Natural killer cell (primary cell): ENCODE measurements around the gene BSDC1. TPM values are rescaled to one million over a fixed set of nuclear protein-coding genes. Genes with fewer than 3 reads are reported as not detected.

Source experiments
- ATAC-seq, 3 donors: fragments of 150-1000 bp in 2 of 3; fragments of 200-7000 bp in 1 of 3; cut with Tn5 transposase; 1 replicate in 1 of 3; 2 replicates in 2 of 3; pipeline ENCODE4 v1.10.0; 2021; ENCODE audit warnings: mild to moderate bottlenecking in 2 of 3, moderate library complexity in 2 of 3
- DNase-seq, 2 donors: peaks; one replicate each; pipeline versions ENCODE4 v3.0.0 to v3.0.0-alpha.2; 2013 to 2021; ENCODE audit warnings: mixed read lengths in 1 of 2
- H3K27ac ChIP-seq: one replicate; pipeline ENCODE4 v1.5.1; 2013; ENCODE audit warnings: mild to moderate bottlenecking, low read length
- H3K27me3 ChIP-seq: one replicate; pipeline ENCODE4 v1.6.1; 2013; ENCODE audit warnings: low read length; ENCODE audit not compliant: control insufficient read depth, insufficient read depth
- H3K36me3 ChIP-seq: one replicate; pipeline ENCODE4 v1.6.1; 2013; ENCODE audit warnings: low read length; ENCODE audit not compliant: control insufficient read depth, insufficient read depth
- H3K4me1 ChIP-seq: one replicate; pipeline ENCODE4 v1.6.1; 2013; ENCODE audit warnings: low read length; ENCODE audit not compliant: control insufficient read depth, insufficient read depth
- H3K4me3 ChIP-seq: one replicate; pipeline ENCODE4 v1.5.1; 2013; ENCODE audit warnings: low read length
- H3K9me3 ChIP-seq: one replicate; pipeline ENCODE4 v1.6.1; 2013; ENCODE audit warnings: low read length; ENCODE audit not compliant: control insufficient read depth, insufficient read depth
- H3K27ac Mint-ChIP-seq, 2 donors: one replicate each; pipeline ENCODE4 v1.8.0; 2022; ENCODE audit warnings: mild to moderate bottlenecking in 2 of 2, mixed read lengths in 2 of 2, moderate library complexity in 1 of 2
- H3K27me3 Mint-ChIP-seq, 2 donors: one replicate each; pipeline ENCODE4 v1.8.0; 2022; ENCODE audit warnings: low read depth in 2 of 2, mixed read lengths in 2 of 2
- H3K36me3 Mint-ChIP-seq: one replicate; pipeline ENCODE4 v1.8.0; 2022; ENCODE audit warnings: mixed read lengths
- H3K4me1 Mint-ChIP-seq, 2 donors: one replicate each; pipeline ENCODE4 v1.8.0; 2022; ENCODE audit warnings: mixed read lengths in 2 of 2
- H3K4me3 Mint-ChIP-seq: one replicate; pipeline ENCODE4 v1.8.0; 2022; ENCODE audit warnings: mild to moderate bottlenecking, moderate library complexity, mixed read lengths
- H3K9me3 Mint-ChIP-seq, 2 donors: one replicate each; pipeline ENCODE4 v1.8.0; 2022; ENCODE audit warnings: mixed read lengths in 2 of 2
- WGBS: methylation state at CpG from one replicate; pipeline ENCODE4 v1.1.7; 2013; ENCODE audit warnings: missing lambda C conversion rate; ENCODE audit not compliant: insufficient coverage; 5-methylcytosine and 5-hydroxymethylcytosine counted together
- intact Hi-C: fragments of 100-400 bp; cut with micrococcal nuclease; formaldehyde crosslinking; loops from one replicate; pipeline ENCODE4 v1.14.2; 2022
- total RNA-seq, 4 donors: library from RNA; stranded (reverse); fragments of 120-200 nt in 1 of 4; gene quantifications; one replicate each; pipeline versions ENCODE4 v1.2.3 to v1.2.4, GENCODE V29; 2013 to 2022
- TF ChIP-seq, protein P1 (sequence below): fragments of 200-600 bp; IDR thresholded peaks from one replicate; pipeline ENCODE4 v1.8.0; 2022; ENCODE audit warnings: antibody characterized with exemption

Gene BSDC1
- total RNA-seq, 3 donors from 2014 or later (not counting 1 experiment from before 2014, with no cell fraction given): 150 to 203 (median 174) TPM

DNA sequence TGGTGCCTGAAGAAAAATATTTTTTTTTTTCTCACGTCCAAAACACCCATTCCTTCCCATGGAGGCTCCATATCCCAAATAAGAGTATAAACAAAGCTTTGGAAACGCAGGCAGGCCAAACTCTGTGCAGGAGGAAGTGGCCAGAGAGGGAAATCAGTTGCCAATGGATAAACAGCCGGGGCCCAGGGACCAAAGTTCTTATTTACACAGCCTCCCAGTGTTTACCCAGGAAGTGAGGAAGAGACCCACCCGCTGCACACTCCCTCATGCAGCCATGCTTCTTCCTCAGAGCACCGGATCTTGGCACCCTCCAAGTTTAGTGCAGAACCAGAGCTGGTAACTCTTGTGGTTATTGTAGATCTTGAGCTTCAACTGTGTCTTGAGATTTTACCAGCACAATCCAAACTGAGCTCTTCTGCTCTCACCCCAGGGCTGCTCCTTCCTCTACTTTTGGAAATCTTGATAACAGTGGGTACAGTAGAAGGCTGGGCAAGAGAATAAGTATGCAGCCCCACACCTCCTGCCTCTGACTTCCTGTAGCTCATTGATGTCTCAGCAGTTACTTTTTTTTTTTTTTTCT, 72.4 kb downstream of the BSDC1 start:
- H3K36me3 ChIP-seq: peaks cover 35% of the 10 kb centered on the region
- Mint-ChIP-seq H3K9me3 (no peaks in the 10 kb centered on the region), H3K27ac (peak overlapping the region; percentile 75 to 80), H3K36me3 (peaks cover 3% of the 10 kb centered on the region), H3K4me3 (peak overlapping the region; percentile 70), H3K4me1 (peaks cover 26% of the 10 kb centered on the region in 2 donors), H3K27me3 (no peaks in the 10 kb centered on the region)
- peak; percentile 72 to 86 (median 77) for ATAC-seq
- peak overlapping the region; percentile 24 for H3K27ac ChIP-seq
- intact Hi-C loops: no loop called here
- H3K27me3 ChIP-seq: no peaks in the 10 kb centered on the region
- DNase-seq: peak in 1 of 2 donors; percentile 70
- no peak overlapping the region for H3K4me3 ChIP-seq
- H3K4me1 ChIP-seq: peaks cover 34% of the 10 kb centered on the region
- TF ChIP-seq, protein P1, sequence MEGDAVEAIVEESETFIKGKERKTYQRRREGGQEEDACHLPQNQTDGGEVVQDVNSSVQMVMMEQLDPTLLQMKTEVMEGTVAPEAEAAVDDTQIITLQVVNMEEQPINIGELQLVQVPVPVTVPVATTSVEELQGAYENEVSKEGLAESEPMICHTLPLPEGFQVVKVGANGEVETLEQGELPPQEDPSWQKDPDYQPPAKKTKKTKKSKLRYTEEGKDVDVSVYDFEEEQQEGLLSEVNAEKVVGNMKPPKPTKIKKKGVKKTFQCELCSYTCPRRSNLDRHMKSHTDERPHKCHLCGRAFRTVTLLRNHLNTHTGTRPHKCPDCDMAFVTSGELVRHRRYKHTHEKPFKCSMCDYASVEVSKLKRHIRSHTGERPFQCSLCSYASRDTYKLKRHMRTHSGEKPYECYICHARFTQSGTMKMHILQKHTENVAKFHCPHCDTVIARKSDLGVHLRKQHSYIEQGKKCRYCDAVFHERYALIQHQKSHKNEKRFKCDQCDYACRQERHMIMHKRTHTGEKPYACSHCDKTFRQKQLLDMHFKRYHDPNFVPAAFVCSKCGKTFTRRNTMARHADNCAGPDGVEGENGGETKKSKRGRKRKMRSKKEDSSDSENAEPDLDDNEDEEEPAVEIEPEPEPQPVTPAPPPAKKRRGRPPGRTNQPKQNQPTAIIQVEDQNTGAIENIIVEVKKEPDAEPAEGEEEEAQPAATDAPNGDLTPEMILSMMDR: no peak
- WGBS: 33% methylated on average over 4 of the region's 5 CpGs
- no peaks in the 10 kb centered on the region for H3K9me3 ChIP-seq

DNA sequence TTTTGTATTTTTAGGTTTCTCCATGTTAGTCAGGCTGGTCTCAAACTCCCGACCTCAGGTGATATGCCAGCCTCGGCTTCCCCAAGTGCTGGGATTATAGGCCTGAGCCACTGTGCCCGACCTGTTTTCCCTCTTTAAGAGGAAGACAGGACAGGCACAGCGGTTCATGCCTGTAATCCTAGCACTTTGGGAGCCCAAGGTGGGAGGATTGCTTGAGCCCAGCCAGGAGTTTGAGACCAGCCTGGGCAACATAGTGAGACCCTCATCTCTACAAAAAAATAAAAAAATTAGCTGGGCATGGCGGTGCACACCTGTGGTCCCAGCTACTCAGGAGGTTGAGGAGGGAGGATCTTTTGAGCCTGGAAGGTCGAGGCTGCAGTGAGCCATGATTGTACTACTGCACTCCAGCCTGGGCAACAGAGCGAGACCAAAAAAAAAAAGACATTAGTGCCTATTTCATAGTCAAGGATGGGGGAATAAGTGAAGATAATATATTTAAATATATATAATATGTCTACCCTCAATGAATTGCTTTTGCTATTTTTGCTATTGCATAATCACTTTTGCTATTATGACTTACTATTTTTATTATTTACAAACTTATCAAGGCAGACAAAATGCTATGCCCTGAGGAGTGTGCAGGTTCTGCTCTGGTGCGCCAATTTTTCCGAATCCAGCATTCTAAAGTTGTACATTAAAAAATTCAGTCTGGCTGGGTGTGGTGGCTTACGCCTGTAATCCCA, 75.9 kb downstream of the BSDC1 start:
- no peak overlapping the region for H3K4me3 Mint-ChIP-seq
- WGBS: 96% methylated on average over 9 of the region's 10 CpGs
- no peak overlapping the region for H3K27ac Mint-ChIP-seq
- H3K27me3 ChIP-seq: no peaks in the 10 kb centered on the region
- H3K36me3 Mint-ChIP-seq: peaks cover 6% of the 10 kb centered on the region
- no peaks in the 10 kb centered on the region for H3K27me3 Mint-ChIP-seq
- TF ChIP-seq, protein P1: no peak
- H3K4me3 ChIP-seq: no peak overlapping the region
- H3K4me1 ChIP-seq: peaks cover 29% of the 10 kb centered on the region
- intact Hi-C loops: no loop called here
- H3K9me3 ChIP-seq: no peaks in the 10 kb centered on the region
- H3K27ac ChIP-seq: no peak overlapping the region
- peaks cover 36 to 38% of the 10 kb centered on the region in 2 donors for H3K4me1 Mint-ChIP-seq
- no peak for DNase-seq
- H3K36me3 ChIP-seq: peaks cover 24% of the 10 kb centered on the region
- H3K9me3 Mint-ChIP-seq: no peaks in the 10 kb centered on the region
- no peak for ATAC-seq

DNA sequence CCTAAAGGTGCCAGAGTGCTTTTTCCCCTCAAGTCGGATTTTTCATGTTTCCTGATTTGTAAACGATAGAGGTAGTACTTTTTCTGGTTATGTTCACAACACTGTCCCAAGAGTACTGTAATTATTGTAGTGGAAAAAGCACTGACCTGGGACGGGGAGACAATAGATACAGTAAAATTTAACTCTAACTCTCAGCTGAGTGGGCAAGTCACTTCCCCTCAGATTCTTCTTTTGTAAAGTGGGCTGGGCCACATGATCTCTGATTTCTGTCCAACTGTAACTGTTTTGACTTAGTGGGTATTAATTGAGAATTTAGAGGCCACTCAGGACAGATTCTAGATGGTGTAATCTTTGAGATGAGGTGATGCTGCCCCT, 77.4 kb downstream of the BSDC1 start:
- Histone ChIP-seq H3K9me3 (no peaks in the 10 kb centered on the region), H3K4me1 (peaks cover 15% of the 10 kb centered on the region), H3K36me3 (peaks cover 24% of the 10 kb centered on the region), H3K27me3 (no peaks in the 10 kb centered on the region), H3K4me3 (no peak overlapping the region), H3K27ac (no peak overlapping the region)
- TF ChIP-seq, protein P1: no peak
- H3K27ac Mint-ChIP-seq: peak overlapping the region; percentile 52 to 60
- peaks cover 28 to 34% of the 10 kb centered on the region in 2 donors for H3K4me1 Mint-ChIP-seq
- H3K4me3 Mint-ChIP-seq: no peak overlapping the region
- no peaks in the 10 kb centered on the region for H3K27me3 Mint-ChIP-seq
- 42% methylated on average over 3 of the region's 3 CpGs for WGBS
- intact Hi-C loops: no loop called here
- no peaks in the 10 kb centered on the region for H3K9me3 Mint-ChIP-seq
- ATAC-seq (no peak), DNase-seq (no peak)
- H3K36me3 Mint-ChIP-seq: peaks cover 6% of the 10 kb centered on the region

Other genes starting within 250 kb of the BSDC1 start
- gene TXLNA, start 214.8 kb downstream of the BSDC1 start, total RNA-seq: 10 to 100 TPM; 26.0 to 36.0 (median 33.3) TPM
- gene CCDC28B, start 193.8 kb downstream of the BSDC1 start, total RNA-seq: 10 to 100 TPM; 19.3 to 30.6 (median 19.8) TPM
- gene IQCC, start 188.8 kb downstream of the BSDC1 start, total RNA-seq: 1 to 10 TPM; 1.8 to 3.5 (median 3.3) TPM
- gene DCDC2B, start 185.4 kb downstream of the BSDC1 start, total RNA-seq: not detected
- gene TMEM234, start 172.1 kb downstream of the BSDC1 start, total RNA-seq: 10 to 100 TPM; 22.2 to 27.1 (median 24.7) TPM
- gene EIF3I, start 172.0 kb downstream of the BSDC1 start, total RNA-seq: 100 to 1,000 TPM; 107 to 126 (median 110) TPM
- gene FAM167B, start 147.2 kb downstream of the BSDC1 start, total RNA-seq: 1 to 10 TPM in 1 of 3 donors, under 1 TPM in 2; 0.54 to 1.3 (median 0.80) TPM
- 100 to 1,000 TPM; 180 to 227 (median 215) TPM for gene LCK, start 143.2 kb downstream of the BSDC1 start, total RNA-seq
- gene HDAC1, start 102.4 kb downstream of the BSDC1 start, total RNA-seq: 100 to 1,000 TPM; 110 to 133 (median 125) TPM
- 10 to 100 TPM; 21.7 to 26.1 (median 21.8) TPM for gene MARCKSL1, start 58.2 kb downstream of the BSDC1 start, total RNA-seq
- gene FAM229A, start 32.0 kb downstream of the BSDC1 start, total RNA-seq: 10 to 100 TPM; 18.3 to 23.5 (median 21.0) TPM
- 1 to 10 TPM; 1.2 to 3.7 (median 1.4) TPM for gene TSSK3, start 31.9 kb downstream of the BSDC1 start, total RNA-seq
- not detected for gene ZBTB8B, start 70.6 kb upstream of the BSDC1 start, total RNA-seq
- gene ZBTB8A, start 145.0 kb upstream of the BSDC1 start, total RNA-seq: under 1 TPM; 0.16 to 0.50 (median 0.33) TPM